ENCODE data around the gene OR1K1.
"Not testable (repeated sequence)": the region's sequence is repeated elsewhere in the genome, so short reads cannot be mapped to it uniquely, and the experiment has no call there.

Gene OR1K1

GRCh38 chr9:122800066-122801060, at the start of gene OR1K1:
Gene OR1K1, plus strand, starts transcription at chr9:122800123. Its CDS starts 0 bp downstream, at chr9:122800123.
- DNase-seq (ENCODE audit: low read depth in 2 of 2) = no peak

GRCh38 chr9:122754825-122755224, 45.1 kb upstream of the OR1K1 start:
- no peak for DNase-seq (ENCODE audit: low read depth in 2 of 2)

GRCh38 chr9:122767817-122768216, 32.1 kb upstream of the OR1K1 start:
- no peak for DNase-seq (ENCODE audit: low read depth in 2 of 2)

- DNase-seq (ENCODE audit: low read depth in 2 of 2) = no peak
These were observed 22.9 kb upstream of the OR1K1 start for GRCh38 chr9:122777052-122777451.

GRCh38 chr9:122777935-122778627, 21.8 kb upstream of the OR1K1 start:
- DNase-seq (ENCODE audit: low read depth in 2 of 2) = no peak

- DNase-seq (ENCODE audit: low read depth in 2 of 2) = no peak
These were observed 20.7 kb upstream of the OR1K1 start for GRCh38 chr9:122779181-122779580.

GRCh38 chr9:122780026-122780425, 19.9 kb upstream of the OR1K1 start:
- DNase-seq (ENCODE audit: low read depth in 2 of 2) = no peak

GRCh38 chr9:122781671-122782070, 18.3 kb upstream of the OR1K1 start:
- DNase-seq (ENCODE audit: low read depth in 2 of 2) = no peak

GRCh38 chr9:122785269-122785668, 14.7 kb upstream of the OR1K1 start:
- no peak for DNase-seq (ENCODE audit: low read depth in 2 of 2)

GRCh38 chr9:122786338-122786737, 13.6 kb upstream of the OR1K1 start:
- DNase-seq (ENCODE audit: low read depth in 2 of 2) = no peak

GRCh38 chr9:122788831-122789230, 11.1 kb upstream of the OR1K1 start, which contains the start of gene OR5C1:
Gene OR5C1, plus strand, starts transcription at chr9:122788933. Its CDS starts 0 bp downstream, at chr9:122788933.
- no peak for DNase-seq (ENCODE audit: low read depth in 2 of 2)

GRCh38 chr9:122789256-122790046, 10.5 kb upstream of the OR1K1 start:
- DNase-seq (ENCODE audit: low read depth in 2 of 2) = no peak

- no peak for DNase-seq (ENCODE audit: low read depth in 2 of 2)
These were observed 7.9 kb upstream of the OR1K1 start for GRCh38 chr9:122791872-122792669.

GRCh38 chr9:122797316-122798063, 2.4 kb upstream of the OR1K1 start:
- no peak for DNase-seq (ENCODE audit: low read depth in 2 of 2)

GRCh38 chr9:122806661-122807060, 6.7 kb downstream of the OR1K1 start:
- DNase-seq (ENCODE audit: low read depth in 2 of 2) = no peak

GRCh38 chr9:122807271-122807900, 7.5 kb downstream of the OR1K1 start:
- no peak for DNase-seq (ENCODE audit: low read depth in 2 of 2)

GRCh38 chr9:122808141-122808540, 8.2 kb downstream of the OR1K1 start:
- DNase-seq (ENCODE audit: low read depth in 2 of 2) = no peak

- not testable (repeated sequence) for DNase-seq (ENCODE audit: low read depth in 2 of 2)
These were observed 9.3 kb downstream of the OR1K1 start for GRCh38 chr9:122809261-122809660.

GRCh38 chr9:122810306-122810946, 10.5 kb downstream of the OR1K1 start:
- peak; percentile 64 to 69 for DNase-seq (ENCODE audit: low read depth in 2 of 2)

Measured in stimulated activated CD4-positive, alpha-beta T cell treated with anti-CD3 and anti-CD28 coated beads, Interleukin-1b, Interleukin-23, amount 100 ng/mL, for 4 hours (primary cell).